ENCODE results near the gene RHEX.
"Not testable (repeated sequence)": the region's sequence is repeated elsewhere in the genome, so short reads cannot be mapped to it uniquely, and the experiment has no call there.

RHEX gene

GRCh38 chr1:206060844-206061243, 7.9 kb downstream of the RHEX start:
- no peak overlapping the region for H3K27ac Mint-ChIP-seq
- H3K9me3 Mint-ChIP-seq = peaks cover 7% of the 10 kb centered on the region
- peaks cover 49% of the 10 kb centered on the region for H3K27me3 Mint-ChIP-seq (ENCODE audit: low read depth)
- H3K4me1 Mint-ChIP-seq (ENCODE audit: low read depth) = peaks cover 2% of the 10 kb centered on the region
- H3K4me3 Mint-ChIP-seq = no peak overlapping the region
- H3K36me3 Mint-ChIP-seq (ENCODE audit: low read depth) = peaks cover 1% of the 10 kb centered on the region

GRCh38 chr1:206062464-206062863, 9.5 kb downstream of the RHEX start:
- Mint-ChIP-seq H3K27me3 (ENCODE audit: low read depth) (peaks cover 52% of the 10 kb centered on the region), H3K9me3 (peaks cover 7% of the 10 kb centered on the region), H3K36me3 (ENCODE audit: low read depth) (peaks cover 1% of the 10 kb centered on the region), H3K4me1 (ENCODE audit: low read depth) (peaks cover 9% of the 10 kb centered on the region), H3K4me3 (no peak overlapping the region), H3K27ac (no peak overlapping the region)

GRCh38 chr1:206064001-206064400, 11.0 kb downstream of the RHEX start:
- H3K9me3 Mint-ChIP-seq; H3K4me3 Mint-ChIP-seq; H3K36me3 Mint-ChIP-seq (ENCODE audit: low read depth); H3K27ac Mint-ChIP-seq: not testable (repeated sequence)
- H3K4me1 Mint-ChIP-seq (ENCODE audit: low read depth) = peaks cover 11% of the 10 kb centered on the region
- H3K27me3 Mint-ChIP-seq (ENCODE audit: low read depth) = peaks cover 63% of the 10 kb centered on the region

- H3K36me3 Mint-ChIP-seq (ENCODE audit: low read depth); H3K27ac Mint-ChIP-seq; H3K4me3 Mint-ChIP-seq; H3K9me3 Mint-ChIP-seq: not testable (repeated sequence)
- Mint-ChIP-seq H3K4me1 (ENCODE audit: low read depth) (peaks cover 11% of the 10 kb centered on the region), H3K27me3 (ENCODE audit: low read depth) (peaks cover 63% of the 10 kb centered on the region)
Measured at GRCh38 chr1:206064501-206064900, 11.5 kb downstream of the RHEX start.

- Mint-ChIP-seq H3K27me3 (ENCODE audit: low read depth) (peaks cover 59% of the 10 kb centered on the region), H3K4me1 (ENCODE audit: low read depth) (peaks cover 9% of the 10 kb centered on the region), H3K36me3 (ENCODE audit: low read depth) (peaks cover 1% of the 10 kb centered on the region), H3K9me3 (peaks cover 7% of the 10 kb centered on the region), H3K27ac (no peak overlapping the region), H3K4me3 (no peak overlapping the region)
Measured at GRCh38 chr1:206065547-206066145, 12.7 kb downstream of the RHEX start.

GRCh38 chr1:206066479-206067171, 13.7 kb downstream of the RHEX start:
- Mint-ChIP-seq H3K36me3 (ENCODE audit: low read depth) (peaks cover 1% of the 10 kb centered on the region), H3K4me1 (ENCODE audit: low read depth) (peaks cover 9% of the 10 kb centered on the region), H3K27me3 (ENCODE audit: low read depth) (peaks cover 60% of the 10 kb centered on the region), H3K9me3 (peaks cover 7% of the 10 kb centered on the region), H3K4me3 (no peak overlapping the region), H3K27ac (no peak overlapping the region)

GRCh38 chr1:206067486-206068227, 14.7 kb downstream of the RHEX start:
- Mint-ChIP-seq H3K36me3 (ENCODE audit: low read depth) (peaks cover 1% of the 10 kb centered on the region), H3K27me3 (ENCODE audit: low read depth) (peaks cover 57% of the 10 kb centered on the region), H3K4me1 (ENCODE audit: low read depth) (peaks cover 9% of the 10 kb centered on the region), H3K27ac (no peak overlapping the region), H3K9me3 (peaks cover 5% of the 10 kb centered on the region), H3K4me3 (no peak overlapping the region)

GRCh38 chr1:206068314-206068713, 15.3 kb downstream of the RHEX start:
- Mint-ChIP-seq H3K4me1 (ENCODE audit: low read depth) (peaks cover 9% of the 10 kb centered on the region), H3K4me3 (no peak overlapping the region), H3K9me3 (no peaks in the 10 kb centered on the region), H3K36me3 (ENCODE audit: low read depth) (no peaks in the 10 kb centered on the region), H3K27me3 (ENCODE audit: low read depth) (peaks cover 55% of the 10 kb centered on the region), H3K27ac (no peak overlapping the region)

- no peak overlapping the region for H3K4me3 Mint-ChIP-seq
- H3K27ac Mint-ChIP-seq = no peak overlapping the region
- peaks cover 71% of the 10 kb centered on the region for H3K27me3 Mint-ChIP-seq (ENCODE audit: low read depth)
- no peaks in the 10 kb centered on the region for H3K36me3 Mint-ChIP-seq (ENCODE audit: low read depth)
- H3K4me1 Mint-ChIP-seq (ENCODE audit: low read depth) = peaks cover 9% of the 10 kb centered on the region
- H3K9me3 Mint-ChIP-seq = no peaks in the 10 kb centered on the region
Measured at GRCh38 chr1:206070627-206071304, 17.8 kb downstream of the RHEX start.

GRCh38 chr1:206074839-206075238, 21.9 kb downstream of the RHEX start:
- peaks cover 6% of the 10 kb centered on the region for H3K4me1 Mint-ChIP-seq (ENCODE audit: low read depth)
- no peak overlapping the region for H3K27ac Mint-ChIP-seq
- H3K27me3 Mint-ChIP-seq (ENCODE audit: low read depth) = peaks cover 50% of the 10 kb centered on the region
- H3K9me3 Mint-ChIP-seq = no peaks in the 10 kb centered on the region
- H3K4me3 Mint-ChIP-seq = no peak overlapping the region
- H3K36me3 Mint-ChIP-seq (ENCODE audit: low read depth) = no peaks in the 10 kb centered on the region

GRCh38 chr1:206075786-206076755, 23.1 kb downstream of the RHEX start:
- Mint-ChIP-seq H3K27me3 (ENCODE audit: low read depth) (peaks cover 47% of the 10 kb centered on the region), H3K4me1 (ENCODE audit: low read depth) (peaks cover 18% of the 10 kb centered on the region), H3K27ac (no peak overlapping the region), H3K4me3 (no peak overlapping the region), H3K36me3 (ENCODE audit: low read depth) (no peaks in the 10 kb centered on the region), H3K9me3 (no peaks in the 10 kb centered on the region)

- no peak overlapping the region for H3K4me3 Mint-ChIP-seq
- no peaks in the 10 kb centered on the region for H3K36me3 Mint-ChIP-seq (ENCODE audit: low read depth)
- H3K27me3 Mint-ChIP-seq (ENCODE audit: low read depth) = peaks cover 47% of the 10 kb centered on the region
- H3K27ac Mint-ChIP-seq = no peak overlapping the region
- H3K9me3 Mint-ChIP-seq = no peaks in the 10 kb centered on the region
- H3K4me1 Mint-ChIP-seq (ENCODE audit: low read depth) = peaks cover 19% of the 10 kb centered on the region
Measured at GRCh38 chr1:206079135-206079534, 26.2 kb downstream of the RHEX start.

- no peak overlapping the region for H3K27ac Mint-ChIP-seq
- peaks cover 19% of the 10 kb centered on the region for H3K4me1 Mint-ChIP-seq (ENCODE audit: low read depth)
- no peaks in the 10 kb centered on the region for H3K9me3 Mint-ChIP-seq
- peak overlapping the region; percentile 12 for H3K4me3 Mint-ChIP-seq
- H3K27me3 Mint-ChIP-seq (ENCODE audit: low read depth) = peaks cover 51% of the 10 kb centered on the region
- H3K36me3 Mint-ChIP-seq (ENCODE audit: low read depth) = no peaks in the 10 kb centered on the region
Measured at GRCh38 chr1:206080026-206080820, 27.2 kb downstream of the RHEX start.
